Loucy (cell line): ENCODE data around the gene VAV1.

Experiments
- H2AFZ ChIP-seq: fragments of 200-600 bp; sonication (generic); 2 replicates; pipeline ENCODE4 v1.6.0; 2016; ENCODE audit warnings: antibody characterized with exemption, mild to moderate bottlenecking, low read length, moderate library complexity
- H3F3A ChIP-seq: fragments of 200-600 bp; 2 replicates; pipeline ENCODE4 v1.6.0; 2016; ENCODE audit warnings: antibody characterized with exemption, low read depth, mild to moderate bottlenecking
- H3K27me3 ChIP-seq: fragments of 200-600 bp; sonication (generic); 2 replicates; pipeline ENCODE4 v1.6.1; 2014; ENCODE audit warnings: low read length, mild to moderate bottlenecking; ENCODE audit not compliant: insufficient read depth, poor library complexity, severe bottlenecking
- H3K36me3 ChIP-seq: fragments of 200-600 bp; sonication (generic); 2 replicates; pipeline ENCODE4 v1.6.1; 2016; ENCODE audit warnings: low read length; ENCODE audit not compliant: insufficient read depth
- H3K4me1 ChIP-seq: fragments of 200-600 bp; sonication (generic); 2 replicates; pipeline ENCODE4 v1.5.1; 2014; ENCODE audit warnings: low read length, mild to moderate bottlenecking; ENCODE audit not compliant: insufficient read depth, poor library complexity, severe bottlenecking
- H3K4me2 ChIP-seq: fragments of 200-600 bp; sonication (generic); 2 replicates; pipeline ENCODE4 v1.6.0; 2014; ENCODE audit warnings: antibody characterized with exemption, low read length, low read depth, mild to moderate bottlenecking; ENCODE audit not compliant: poor library complexity, severe bottlenecking
- H3K4me3 ChIP-seq: fragments of 200-600 bp; sonication (generic); 2 replicates; pipeline ENCODE4 v1.5.1; 2014; ENCODE audit warnings: low read length, mild to moderate bottlenecking, mixed read lengths; ENCODE audit not compliant: poor library complexity, severe bottlenecking
- H3K79me2 ChIP-seq: fragments of 200-600 bp; sonication (generic); 2 replicates; pipeline ENCODE4 v1.6.1; 2014; ENCODE audit warnings: low read length; ENCODE audit not compliant: insufficient read depth
- H3K9ac ChIP-seq: fragments of 200-600 bp; sonication (generic); 2 replicates; pipeline ENCODE4 v1.6.0; 2014; ENCODE audit warnings: mild to moderate bottlenecking, low read depth, low read length, moderate library complexity; ENCODE audit not compliant: poor library complexity, severe bottlenecking
- H3K9me2 ChIP-seq: fragments of 200-600 bp; sonication (generic); replicated peaks from 2 replicates; pipeline ENCODE4 v1.6.1; 2016; ENCODE audit warnings: low read depth, low read length, mixed read lengths
- H3K9me3 ChIP-seq: fragments of 200-600 bp; sonication (generic); 2 replicates; pipeline ENCODE4 v1.6.1; 2014; ENCODE audit warnings: mild to moderate bottlenecking, antibody characterized with exemption, low read length, low read depth; ENCODE audit not compliant: insufficient read depth
- H4K20me1 ChIP-seq: fragments of 200-600 bp; sonication (generic); 2 replicates; pipeline ENCODE4 v1.6.0; 2014; ENCODE audit warnings: antibody characterized with exemption, low read length, mild to moderate bottlenecking; ENCODE audit not compliant: insufficient read depth, poor library complexity, severe bottlenecking
- CTCF ChIP-seq: fragments of 200-600 bp; sonication (generic); conservative IDR thresholded peaks from 2 replicates; pipeline ENCODE4 v1.5.1; 2014; ENCODE audit warnings: mild to moderate bottlenecking, antibody characterized with exemption, low read length
- EZH2phosphoT487 ChIP-seq: fragments of 200-600 bp; IDR thresholded peaks from 2 replicates; pipeline ENCODE4 v1.6.1; 2018; ENCODE audit warnings: antibody characterized with exemption, mild to moderate bottlenecking, moderate library complexity, borderline replicate concordance

Gene VAV1

GRCh38 chr19:6724631-6725492 is 47.6 kb upstream of the VAV1 start:
- Histone ChIP-seq H3K4me1 (no peaks in the 10 kb centered on the region), H3K4me3 (no peak overlapping the region), H3K9me3 (no peaks in the 10 kb centered on the region), H4K20me1 (no peaks in the 10 kb centered on the region), H3K4me2 (no peak overlapping the region), H3K9me2 (no peaks in the 10 kb centered on the region), H3F3A (no peaks in the 10 kb centered on the region), H2AFZ (no peak overlapping the region), H3K36me3 (no peaks in the 10 kb centered on the region), H3K9ac (no peak overlapping the region), H3K79me2 (no peaks in the 10 kb centered on the region), H3K27me3 (no peaks in the 10 kb centered on the region)
- TF ChIP-seq EZH2phosphoT487, result no peak
- TF ChIP-seq CTCF, result no peak

GRCh38 chr19:6725513-6726231 is 46.8 kb upstream of the VAV1 start:
- Histone ChIP-seq H3K4me3 (no peak overlapping the region), H2AFZ (no peak overlapping the region), H3F3A (no peaks in the 10 kb centered on the region), H3K79me2 (no peaks in the 10 kb centered on the region), H3K4me2 (no peak overlapping the region), H3K4me1 (no peaks in the 10 kb centered on the region), H3K9me2 (no peaks in the 10 kb centered on the region), H3K9ac (no peak overlapping the region), H3K9me3 (no peaks in the 10 kb centered on the region), H4K20me1 (no peaks in the 10 kb centered on the region), H3K27me3 (no peaks in the 10 kb centered on the region), H3K36me3 (no peaks in the 10 kb centered on the region)
- TF ChIP-seq EZH2phosphoT487 (no peak), CTCF (no peak)

- H3K4me1 ChIP-seq, result no peaks in the 10 kb centered on the region
- no peaks in the 10 kb centered on the region for H3K79me2 ChIP-seq
- TF ChIP-seq CTCF, result no peak
- no peak for TF ChIP-seq EZH2phosphoT487
- H3K9me2 ChIP-seq, result no peaks in the 10 kb centered on the region
- no peak overlapping the region for H3K9ac ChIP-seq
- no peaks in the 10 kb centered on the region for H3K9me3 ChIP-seq
- no peak overlapping the region for H3K4me3 ChIP-seq
- H3K27me3 ChIP-seq, result no peaks in the 10 kb centered on the region
- H3K4me2 ChIP-seq, result no peak overlapping the region
- no peaks in the 10 kb centered on the region for H4K20me1 ChIP-seq
- H3F3A ChIP-seq, result no peaks in the 10 kb centered on the region
- no peak overlapping the region for H2AFZ ChIP-seq
- no peaks in the 10 kb centered on the region for H3K36me3 ChIP-seq
Measured at GRCh38 chr19:6728346-6728745, 44.2 kb upstream of the VAV1 start.
